Chondrocyte (in vitro differentiated cells): ENCODE measurements around the gene CTNNBL1. TPM values are rescaled to one million over a fixed set of nuclear protein-coding genes. Genes with fewer than 3 reads are reported as not detected.
A peak's percentile ranks its signal among the peaks of the same experiment; 100 is the strongest.

Experiments used
- DNase-seq: peaks from one replicate; pipeline ENCODE4 v3.0.0; 2021; ENCODE audit warnings: mixed read lengths, low spot score
- H3K27ac Mint-ChIP-seq: one replicate; pipeline ENCODE4 v1.8.0; 2021; ENCODE audit warnings: mild to moderate bottlenecking, moderate library complexity, mixed read lengths; ENCODE audit not compliant: unreplicated experiment
- H3K27me3 Mint-ChIP-seq: 2 replicates; pipeline ENCODE4 v1.8.0; 2021; ENCODE audit warnings: low read depth, mixed read lengths
- H3K36me3 Mint-ChIP-seq: 2 replicates; pipeline ENCODE4 v1.8.0; 2021; ENCODE audit warnings: low read depth, mixed read lengths
- H3K4me1 Mint-ChIP-seq: 2 replicates; pipeline ENCODE4 v1.8.0; 2021; ENCODE audit warnings: low read depth, mild to moderate bottlenecking, mixed read lengths
- H3K4me3 Mint-ChIP-seq: one replicate; pipeline ENCODE4 v1.8.0; 2021; ENCODE audit warnings: mild to moderate bottlenecking, moderate library complexity, mixed read lengths; ENCODE audit not compliant: unreplicated experiment
- H3K9me3 Mint-ChIP-seq: 2 replicates; pipeline ENCODE4 v1.8.0; 2021; ENCODE audit warnings: low read depth, mixed read lengths
- CTCF ChIP-seq: fragments of 200-600 bp; sonication (generic); IDR thresholded peaks from 2 replicates; pipeline ENCODE4 v1.5.0; 2021; ENCODE audit warnings: antibody characterized with exemption, mild to moderate bottlenecking, moderate library complexity
- total RNA-seq: library from RNA; stranded (reverse); gene quantifications from 3 replicates; pipeline ENCODE4 v1.2.1, GENCODE V29; 2021

Gene CTNNBL1
- total RNA-seq, 1 donor from 2014 or later, result 36.0 TPM

GRCh38 chr20:37872161-37872560, 178.3 kb downstream of the CTNNBL1 start:
- Mint-ChIP-seq H3K4me1 (peaks cover 7% of the 10 kb centered on the region), H3K36me3 (peaks cover 16% of the 10 kb centered on the region), H3K27me3 (no peaks in the 10 kb centered on the region), H3K27ac (no peak overlapping the region), H3K4me3 (no peak overlapping the region), H3K9me3 (no peaks in the 10 kb centered on the region)
- no peak for DNase-seq
- no peak for TF ChIP-seq CTCF

DNA sequence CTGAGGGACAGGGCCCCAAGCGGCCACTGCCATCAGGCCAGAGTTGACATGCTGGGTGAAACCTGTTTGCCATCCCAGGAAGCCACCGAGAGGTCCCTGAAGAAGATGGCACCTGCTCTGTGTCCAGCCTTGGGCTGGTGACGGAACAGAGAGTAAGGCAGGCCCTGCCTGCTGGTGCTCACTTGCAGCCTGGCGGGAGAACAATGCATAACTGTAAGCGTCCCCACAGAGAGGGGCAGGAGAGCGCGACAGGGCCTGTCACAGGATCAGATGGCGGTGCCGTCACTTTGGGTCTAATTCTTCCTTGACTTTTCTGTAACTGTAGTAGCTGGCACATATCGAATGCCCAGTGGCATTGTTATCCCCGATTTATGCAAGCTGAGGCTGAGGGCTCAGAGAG, 180.1 kb downstream of the CTNNBL1 start:
- peaks cover 7% of the 10 kb centered on the region for H3K4me1 Mint-ChIP-seq
- no peaks in the 10 kb centered on the region for H3K27me3 Mint-ChIP-seq
- H3K4me3 Mint-ChIP-seq, result no peak overlapping the region
- TF ChIP-seq CTCF, result no peak
- H3K27ac Mint-ChIP-seq, result no peak overlapping the region
- DNase-seq, result no peak
- H3K36me3 Mint-ChIP-seq, result peaks cover 16% of the 10 kb centered on the region
- no peaks in the 10 kb centered on the region for H3K9me3 Mint-ChIP-seq

GRCh38 chr20:37875460-37876175, 181.8 kb downstream of the CTNNBL1 start:
- no peak for TF ChIP-seq CTCF
- no peak overlapping the region for H3K27ac Mint-ChIP-seq
- H3K4me3 Mint-ChIP-seq, result no peak overlapping the region
- no peaks in the 10 kb centered on the region for H3K4me1 Mint-ChIP-seq
- H3K27me3 Mint-ChIP-seq, result no peaks in the 10 kb centered on the region
- no peak for DNase-seq
- no peaks in the 10 kb centered on the region for H3K9me3 Mint-ChIP-seq
- H3K36me3 Mint-ChIP-seq, result peaks cover 8% of the 10 kb centered on the region

DNA sequence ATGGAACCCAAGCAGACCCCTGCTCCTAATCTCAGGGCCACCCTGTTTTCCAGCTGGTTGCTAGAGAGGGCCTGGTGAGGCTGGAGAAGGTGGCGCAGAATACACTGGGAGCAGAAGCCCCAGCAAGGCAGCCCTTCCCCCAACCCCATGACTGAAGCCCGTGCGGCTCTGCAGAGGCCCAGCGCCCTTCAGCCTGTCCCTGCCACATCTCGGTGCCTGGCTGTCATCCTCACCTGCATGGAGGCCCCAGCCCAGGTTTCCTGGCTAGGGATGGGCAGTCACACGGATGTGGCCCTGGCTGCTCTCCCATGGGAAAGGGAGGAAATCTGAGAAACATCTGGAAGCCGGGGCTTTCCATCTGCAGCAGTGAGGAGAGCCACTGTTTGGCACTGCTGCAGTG, 183.0 kb downstream of the CTNNBL1 start:
- no peaks in the 10 kb centered on the region for H3K9me3 Mint-ChIP-seq
- no peak for TF ChIP-seq CTCF
- no peak overlapping the region for H3K4me3 Mint-ChIP-seq
- no peaks in the 10 kb centered on the region for H3K27me3 Mint-ChIP-seq
- H3K27ac Mint-ChIP-seq, result no peak overlapping the region
- DNase-seq, result no peak
- no peaks in the 10 kb centered on the region for H3K4me1 Mint-ChIP-seq
- peaks cover 5% of the 10 kb centered on the region for H3K36me3 Mint-ChIP-seq

DNA sequence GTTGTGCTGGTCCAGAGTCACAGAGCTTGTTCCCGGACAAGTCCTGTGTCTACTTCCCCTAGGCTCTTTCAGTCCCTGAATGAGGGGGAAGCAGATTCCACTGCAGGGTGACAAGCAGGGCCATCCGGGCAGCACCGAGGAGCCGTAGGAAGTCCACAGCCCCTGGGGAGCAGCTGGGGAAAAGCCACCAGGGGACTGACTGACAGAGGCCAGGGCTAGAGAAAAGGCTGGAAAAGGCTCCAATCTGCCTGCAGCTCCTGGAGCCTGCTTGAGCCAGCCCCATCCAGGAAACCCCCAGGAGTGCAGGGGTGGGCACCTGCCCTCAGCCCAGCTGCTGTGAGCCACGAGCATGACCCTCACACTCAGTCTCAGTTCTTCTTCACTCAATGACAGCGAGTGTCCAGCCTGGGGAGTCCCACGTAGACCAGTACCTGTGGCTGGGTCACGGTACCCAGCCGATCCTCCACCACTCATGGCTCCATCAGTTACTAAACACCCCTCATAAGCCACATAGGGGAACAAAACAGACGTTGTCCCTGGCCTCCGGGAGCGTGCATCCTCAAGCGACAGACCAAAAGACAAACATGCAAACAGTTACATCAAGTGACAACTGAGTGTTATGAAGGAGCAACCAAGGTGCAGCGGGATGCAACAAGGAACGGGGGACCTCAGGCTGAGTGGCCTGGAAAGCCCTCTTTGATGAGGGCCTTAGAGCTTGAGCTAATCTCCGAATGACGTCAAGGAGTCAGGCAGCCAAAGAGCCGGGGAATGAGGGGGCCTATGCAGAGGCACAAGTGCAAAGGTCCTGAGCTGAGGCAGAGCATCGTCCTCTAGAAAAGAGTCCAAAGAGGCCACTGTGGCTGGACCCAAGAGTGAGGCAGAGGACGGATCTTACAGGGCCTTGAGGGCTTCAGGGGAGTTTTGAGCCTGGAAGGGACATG, 184.3 kb downstream of the CTNNBL1 start:
- DNase-seq, result peak; percentile 61
- no peak for TF ChIP-seq CTCF
- H3K27ac Mint-ChIP-seq, result no peak overlapping the region
- peaks cover 2% of the 10 kb centered on the region for H3K27me3 Mint-ChIP-seq
- no peaks in the 10 kb centered on the region for H3K9me3 Mint-ChIP-seq
- H3K36me3 Mint-ChIP-seq, result peaks cover 5% of the 10 kb centered on the region
- H3K4me1 Mint-ChIP-seq, result no peaks in the 10 kb centered on the region
- H3K4me3 Mint-ChIP-seq, result no peak overlapping the region
